Measurements from ENCODE around the gene TFCP2L1. TPM values are rescaled to one million over a fixed set of nuclear protein-coding genes. Genes with fewer than 3 reads are reported as not detected.

TFCP2L1 gene
- polyA plus RNA-seq, 2 donors, result 4.3 to 8.6 TPM

GRCh38 chr2:121218386-121218938 lies 66.5 kb downstream of the TFCP2L1 start:
- no peak overlapping the region for H3K4me3 ChIP-seq (ENCODE audit: low read depth in 1 of 2, low read length in 2 of 2)
- no peaks in the 10 kb centered on the region for H3K27me3 ChIP-seq (ENCODE audit: control insufficient read depth in 1 of 2, insufficient read depth in 2 of 2, low read length in 2 of 2)
- H3K9me3 ChIP-seq (ENCODE audit: control insufficient read depth in 2 of 2, insufficient read depth in 1 of 2, low read depth in 1 of 2, low read length in 1 of 2), result no peaks in the 10 kb centered on the region
- H3K27ac ChIP-seq (ENCODE audit: low read depth in 2 of 2, low read length in 1 of 2), result no peak overlapping the region
- H3K36me3 ChIP-seq (ENCODE audit: control insufficient read depth in 2 of 2, insufficient read depth in 2 of 2, low read length in 1 of 2), result peaks cover 0 to 10% of the 10 kb centered on the region in 2 donors
- WGBS, 2 donors, result 84 to 88% methylated on average over 7 to 8 of the region's 8 CpGs
- no peaks in the 10 kb centered on the region for H3K4me1 ChIP-seq (ENCODE audit: control insufficient read depth in 2 of 2, insufficient read depth in 2 of 2, low read length in 1 of 2)

GRCh38 chr2:121217627-121218026 lies 67.4 kb downstream of the TFCP2L1 start:
- H3K27me3 ChIP-seq (ENCODE audit: control insufficient read depth in 1 of 2, insufficient read depth in 2 of 2, low read length in 2 of 2), result no peaks in the 10 kb centered on the region
- no peak overlapping the region for H3K4me3 ChIP-seq (ENCODE audit: low read depth in 1 of 2, low read length in 2 of 2)
- H3K36me3 ChIP-seq (ENCODE audit: control insufficient read depth in 2 of 2, insufficient read depth in 2 of 2, low read length in 1 of 2), result peaks cover 0 to 8% of the 10 kb centered on the region in 2 donors
- no peaks in the 10 kb centered on the region for H3K4me1 ChIP-seq (ENCODE audit: control insufficient read depth in 2 of 2, insufficient read depth in 2 of 2, low read length in 1 of 2)
- H3K9me3 ChIP-seq (ENCODE audit: control insufficient read depth in 2 of 2, insufficient read depth in 1 of 2, low read depth in 1 of 2, low read length in 1 of 2), result no peaks in the 10 kb centered on the region
- WGBS, 2 donors, result 82 to 87% methylated on average over 10 of the region's 10 CpGs
- no peak overlapping the region for H3K27ac ChIP-seq (ENCODE audit: low read depth in 2 of 2, low read length in 1 of 2)

GRCh38 chr2:121214296-121214695 lies 70.7 kb downstream of the TFCP2L1 start:
- Histone ChIP-seq H3K27ac (ENCODE audit: low read depth in 2 of 2, low read length in 1 of 2) (no peak overlapping the region), H3K4me1 (ENCODE audit: control insufficient read depth in 2 of 2, insufficient read depth in 2 of 2, low read length in 1 of 2) (peaks cover 0 to 6% of the 10 kb centered on the region in 2 donors), H3K36me3 (ENCODE audit: control insufficient read depth in 2 of 2, insufficient read depth in 2 of 2, low read length in 1 of 2) (peaks cover 0 to 8% of the 10 kb centered on the region in 2 donors), H3K9me3 (ENCODE audit: control insufficient read depth in 2 of 2, insufficient read depth in 1 of 2, low read depth in 1 of 2, low read length in 1 of 2) (no peaks in the 10 kb centered on the region), H3K4me3 (ENCODE audit: low read depth in 1 of 2, low read length in 2 of 2) (no peak overlapping the region), H3K27me3 (ENCODE audit: control insufficient read depth in 1 of 2, insufficient read depth in 2 of 2, low read length in 2 of 2) (no peaks in the 10 kb centered on the region)
- WGBS, 2 donors, result 91 to 94% methylated on average over 10 of the region's 10 CpGs

- 91 to 92% methylated on average over 8 of the region's 8 CpGs for WGBS, 2 donors
- peaks cover 0 to 6% of the 10 kb centered on the region in 2 donors for H3K4me1 ChIP-seq (ENCODE audit: control insufficient read depth in 2 of 2, insufficient read depth in 2 of 2, low read length in 1 of 2)
- H3K27me3 ChIP-seq (ENCODE audit: control insufficient read depth in 1 of 2, insufficient read depth in 2 of 2, low read length in 2 of 2), result no peaks in the 10 kb centered on the region
- H3K4me3 ChIP-seq (ENCODE audit: low read depth in 1 of 2, low read length in 2 of 2), result no peak overlapping the region
- peaks cover 0 to 4% of the 10 kb centered on the region in 2 donors for H3K36me3 ChIP-seq (ENCODE audit: control insufficient read depth in 2 of 2, insufficient read depth in 2 of 2, low read length in 1 of 2)
- no peak overlapping the region for H3K27ac ChIP-seq (ENCODE audit: low read depth in 2 of 2, low read length in 1 of 2)
- no peaks in the 10 kb centered on the region for H3K9me3 ChIP-seq (ENCODE audit: control insufficient read depth in 2 of 2, insufficient read depth in 1 of 2, low read depth in 1 of 2, low read length in 1 of 2)
These were observed 71.6 kb downstream of the TFCP2L1 start for GRCh38 chr2:121213386-121213785.

GRCh38 chr2:121212661-121213325 lies 72.2 kb downstream of the TFCP2L1 start:
- Histone ChIP-seq H3K36me3 (ENCODE audit: control insufficient read depth in 2 of 2, insufficient read depth in 2 of 2, low read length in 1 of 2) (peaks cover 0 to 3% of the 10 kb centered on the region in 2 donors), H3K27ac (ENCODE audit: low read depth in 2 of 2, low read length in 1 of 2) (no peak overlapping the region), H3K9me3 (ENCODE audit: control insufficient read depth in 2 of 2, insufficient read depth in 1 of 2, low read depth in 1 of 2, low read length in 1 of 2) (no peaks in the 10 kb centered on the region), H3K27me3 (ENCODE audit: control insufficient read depth in 1 of 2, insufficient read depth in 2 of 2, low read length in 2 of 2) (no peaks in the 10 kb centered on the region), H3K4me3 (ENCODE audit: low read depth in 1 of 2, low read length in 2 of 2) (no peak overlapping the region), H3K4me1 (ENCODE audit: control insufficient read depth in 2 of 2, insufficient read depth in 2 of 2, low read length in 1 of 2) (peaks cover 0 to 6% of the 10 kb centered on the region in 2 donors)
- WGBS, 2 donors, result 84 to 87% methylated on average over 33 of the region's 33 CpGs

- Histone ChIP-seq H3K36me3 (ENCODE audit: control insufficient read depth in 2 of 2, insufficient read depth in 2 of 2, low read length in 1 of 2) (no peaks in the 10 kb centered on the region), H3K27me3 (ENCODE audit: control insufficient read depth in 1 of 2, insufficient read depth in 2 of 2, low read length in 2 of 2) (no peaks in the 10 kb centered on the region), H3K4me3 (ENCODE audit: low read depth in 1 of 2, low read length in 2 of 2) (no peak overlapping the region), H3K4me1 (ENCODE audit: control insufficient read depth in 2 of 2, insufficient read depth in 2 of 2, low read length in 1 of 2) (peaks cover 0 to 6% of the 10 kb centered on the region in 2 donors), H3K27ac (ENCODE audit: low read depth in 2 of 2, low read length in 1 of 2) (no peak overlapping the region), H3K9me3 (ENCODE audit: control insufficient read depth in 2 of 2, insufficient read depth in 1 of 2, low read depth in 1 of 2, low read length in 1 of 2) (no peaks in the 10 kb centered on the region)
- WGBS, 2 donors, result 77 to 81% methylated on average over 8 of the region's 8 CpGs
These were observed 73.3 kb downstream of the TFCP2L1 start for GRCh38 chr2:121211689-121212151.

GRCh38 chr2:121211251-121211650 lies 73.8 kb downstream of the TFCP2L1 start:
- WGBS, 2 donors, result 58 to 70% methylated on average over 5 of the region's 5 CpGs
- Histone ChIP-seq H3K27me3 (ENCODE audit: control insufficient read depth in 1 of 2, insufficient read depth in 2 of 2, low read length in 2 of 2) (no peaks in the 10 kb centered on the region), H3K4me3 (ENCODE audit: low read depth in 1 of 2, low read length in 2 of 2) (no peak overlapping the region), H3K4me1 (ENCODE audit: control insufficient read depth in 2 of 2, insufficient read depth in 2 of 2, low read length in 1 of 2) (peaks cover 0 to 6% of the 10 kb centered on the region in 2 donors), H3K9me3 (ENCODE audit: control insufficient read depth in 2 of 2, insufficient read depth in 1 of 2, low read depth in 1 of 2, low read length in 1 of 2) (no peaks in the 10 kb centered on the region), H3K27ac (ENCODE audit: low read depth in 2 of 2, low read length in 1 of 2) (no peak overlapping the region), H3K36me3 (ENCODE audit: control insufficient read depth in 2 of 2, insufficient read depth in 2 of 2, low read length in 1 of 2) (no peaks in the 10 kb centered on the region)

- Histone ChIP-seq H3K27ac (ENCODE audit: low read depth in 2 of 2, low read length in 1 of 2) (no peak overlapping the region), H3K9me3 (ENCODE audit: control insufficient read depth in 2 of 2, insufficient read depth in 1 of 2, low read depth in 1 of 2, low read length in 1 of 2) (no peaks in the 10 kb centered on the region), H3K27me3 (ENCODE audit: control insufficient read depth in 1 of 2, insufficient read depth in 2 of 2, low read length in 2 of 2) (no peaks in the 10 kb centered on the region), H3K36me3 (ENCODE audit: control insufficient read depth in 2 of 2, insufficient read depth in 2 of 2, low read length in 1 of 2) (no peaks in the 10 kb centered on the region), H3K4me1 (ENCODE audit: control insufficient read depth in 2 of 2, insufficient read depth in 2 of 2, low read length in 1 of 2) (peaks cover 0 to 6% of the 10 kb centered on the region in 2 donors), H3K4me3 (ENCODE audit: low read depth in 1 of 2, low read length in 2 of 2) (no peak overlapping the region)
- 49 to 51% methylated on average over 8 of the region's 8 CpGs for WGBS, 2 donors
These were observed 74.3 kb downstream of the TFCP2L1 start for GRCh38 chr2:121210691-121211090.

- Histone ChIP-seq H3K27ac (ENCODE audit: low read depth in 2 of 2, low read length in 1 of 2) (no peak overlapping the region), H3K4me3 (ENCODE audit: low read depth in 1 of 2, low read length in 2 of 2) (no peak overlapping the region), H3K9me3 (ENCODE audit: control insufficient read depth in 2 of 2, insufficient read depth in 1 of 2, low read depth in 1 of 2, low read length in 1 of 2) (no peaks in the 10 kb centered on the region), H3K4me1 (ENCODE audit: control insufficient read depth in 2 of 2, insufficient read depth in 2 of 2, low read length in 1 of 2) (peaks cover 0 to 6% of the 10 kb centered on the region in 2 donors), H3K36me3 (ENCODE audit: control insufficient read depth in 2 of 2, insufficient read depth in 2 of 2, low read length in 1 of 2) (no peaks in the 10 kb centered on the region), H3K27me3 (ENCODE audit: control insufficient read depth in 1 of 2, insufficient read depth in 2 of 2, low read length in 2 of 2) (no peaks in the 10 kb centered on the region)
- WGBS, 2 donors, result 89 to 91% methylated on average over 13 of the region's 13 CpGs
These were observed 75.9 kb downstream of the TFCP2L1 start for GRCh38 chr2:121209014-121209610.

All from esophagus (tissue), 2 donors.